Right lobe of liver (tissue), 4 donors: ENCODE results near the gene PNCK.

Experiments used
- POLR2A ChIP-seq: fragments of 450-650 bp; IDR thresholded peaks from one replicate; pipeline ENCODE4 v1.6.1; 2017; ENCODE audit warnings: antibody characterized with exemption, mild to moderate bottlenecking
- TF ChIP-seq, protein P1 (sequence below), 4 donors: fragments of 200-600 bp in 3 of 4; fragments of 450-650 bp in 1 of 4; IDR thresholded peaks; one replicate each; pipeline versions ENCODE4 v1.5.1 to v1.8.0; 2016 to 2022; ENCODE audit warnings: antibody characterized with exemption in 4 of 4, mild to moderate bottlenecking in 2 of 4
- donor health status: DM: no; HTN: no; CAD: no.
- donor health status: DM: no; HTN: no; CAD: no.
- donor health status: DM: no; HTN: yes; CAD: no.

GRCh38 chrX:153635788-153636668, 37.6 kb downstream of the PNCK start:
- TF ChIP-seq POLR2A: no peak
- TF ChIP-seq, protein P1, sequence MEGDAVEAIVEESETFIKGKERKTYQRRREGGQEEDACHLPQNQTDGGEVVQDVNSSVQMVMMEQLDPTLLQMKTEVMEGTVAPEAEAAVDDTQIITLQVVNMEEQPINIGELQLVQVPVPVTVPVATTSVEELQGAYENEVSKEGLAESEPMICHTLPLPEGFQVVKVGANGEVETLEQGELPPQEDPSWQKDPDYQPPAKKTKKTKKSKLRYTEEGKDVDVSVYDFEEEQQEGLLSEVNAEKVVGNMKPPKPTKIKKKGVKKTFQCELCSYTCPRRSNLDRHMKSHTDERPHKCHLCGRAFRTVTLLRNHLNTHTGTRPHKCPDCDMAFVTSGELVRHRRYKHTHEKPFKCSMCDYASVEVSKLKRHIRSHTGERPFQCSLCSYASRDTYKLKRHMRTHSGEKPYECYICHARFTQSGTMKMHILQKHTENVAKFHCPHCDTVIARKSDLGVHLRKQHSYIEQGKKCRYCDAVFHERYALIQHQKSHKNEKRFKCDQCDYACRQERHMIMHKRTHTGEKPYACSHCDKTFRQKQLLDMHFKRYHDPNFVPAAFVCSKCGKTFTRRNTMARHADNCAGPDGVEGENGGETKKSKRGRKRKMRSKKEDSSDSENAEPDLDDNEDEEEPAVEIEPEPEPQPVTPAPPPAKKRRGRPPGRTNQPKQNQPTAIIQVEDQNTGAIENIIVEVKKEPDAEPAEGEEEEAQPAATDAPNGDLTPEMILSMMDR (IDR thresholded peaks at IDR 0.05): peak; percentile 15 to 29 (median 22)
